ENCODE measurements around the gene B3GNT9.

The B3GNT9 gene

DNA sequence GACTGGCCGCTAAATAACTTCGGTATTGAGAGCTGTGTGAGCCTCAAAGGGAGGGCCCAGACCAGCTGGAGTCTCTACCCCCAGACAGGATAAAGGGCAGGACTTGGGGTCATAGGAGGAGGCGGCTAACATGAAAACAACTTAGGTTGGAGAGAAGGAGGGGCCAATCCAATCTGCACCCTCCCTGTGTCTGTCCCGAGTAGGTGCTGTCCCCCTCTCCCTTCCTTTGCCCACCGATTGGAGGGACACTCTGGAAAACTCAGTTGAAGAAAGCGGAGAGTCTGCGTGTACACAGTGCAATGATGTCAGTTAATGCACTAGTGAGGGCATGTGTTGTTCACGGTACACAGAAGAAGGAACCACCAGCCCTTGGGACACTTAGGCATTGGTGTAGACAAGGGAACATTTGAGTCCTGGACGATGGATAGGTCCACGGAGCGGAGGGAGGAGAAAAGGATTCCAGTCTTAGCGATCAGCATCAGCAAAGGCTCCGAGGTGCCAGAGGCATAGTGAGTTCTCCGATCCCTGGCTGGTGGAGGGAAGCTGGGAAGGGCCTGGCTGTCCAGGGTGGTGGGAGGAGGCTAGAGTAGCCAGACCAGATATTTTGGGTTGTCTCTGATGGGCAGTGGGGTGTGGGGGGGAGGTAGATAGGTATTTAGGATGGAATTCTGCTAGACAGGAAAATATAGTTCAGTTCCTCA lies 20.3 kb upstream of the B3GNT9 start:
- Histone ChIP-seq H3K27ac (peak overlapping the region; percentile 31 to 96 (median 86)), H3K4me3 (peak overlapping the region; percentile 27 to 45 (median 34))

- Histone ChIP-seq H3K4me3 (peak within 1 kb of the TSS; percentile 27 to 45 (median 34)), H3K27ac (peak within 1 kb of the TSS; percentile 31 to 96 (median 86))
Measured at GRCh38 chr16:67170168-67170948, 19.6 kb upstream of the B3GNT9 start, which contains the start of gene NOL3. Gene NOL3 (plus strand): TSS chr16:67170538.

DNA sequence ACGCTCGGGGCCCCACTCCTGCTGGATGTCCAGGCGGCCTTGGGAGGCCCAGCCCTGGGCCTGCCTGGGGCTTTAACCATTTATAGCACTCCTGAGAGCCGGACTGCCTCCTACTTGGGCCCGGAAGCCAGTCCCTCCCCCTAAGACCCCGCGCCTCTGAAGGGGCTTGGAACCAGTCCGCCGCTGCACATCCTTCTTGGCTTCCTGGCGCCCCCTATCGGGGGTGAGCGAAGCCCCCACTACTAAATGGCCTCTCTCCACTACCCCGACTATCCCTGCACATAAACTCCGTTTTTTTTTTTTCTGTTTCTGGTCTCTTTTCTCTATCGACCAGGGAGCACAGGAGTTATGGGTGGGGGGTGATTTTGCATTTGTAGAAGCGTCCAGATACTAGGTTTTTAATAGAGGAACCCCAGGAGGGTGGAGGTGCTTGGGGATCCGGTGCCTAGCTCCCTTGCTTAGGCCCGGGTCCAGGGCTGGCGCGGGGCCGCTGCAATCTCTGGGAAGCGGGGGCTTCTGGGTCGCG lies 18.9 kb upstream of the B3GNT9 start:
- H3K4me3 ChIP-seq: peak overlapping the region; percentile 27 to 45 (median 34)

GRCh38 chr16:67169011-67169451 lies 18.2 kb upstream of the B3GNT9 start:
- Histone ChIP-seq H3K27ac (peak overlapping the region in 6 of 21 experiments; percentile 44 to 90 (median 86)), H3K4me3 (no peak overlapping the region)

More for the DNA sequence above, 18.9 kb upstream of the B3GNT9 start:
- H3K27ac ChIP-seq: peak overlapping the region; percentile 14 to 96 (median 86)

DNA sequence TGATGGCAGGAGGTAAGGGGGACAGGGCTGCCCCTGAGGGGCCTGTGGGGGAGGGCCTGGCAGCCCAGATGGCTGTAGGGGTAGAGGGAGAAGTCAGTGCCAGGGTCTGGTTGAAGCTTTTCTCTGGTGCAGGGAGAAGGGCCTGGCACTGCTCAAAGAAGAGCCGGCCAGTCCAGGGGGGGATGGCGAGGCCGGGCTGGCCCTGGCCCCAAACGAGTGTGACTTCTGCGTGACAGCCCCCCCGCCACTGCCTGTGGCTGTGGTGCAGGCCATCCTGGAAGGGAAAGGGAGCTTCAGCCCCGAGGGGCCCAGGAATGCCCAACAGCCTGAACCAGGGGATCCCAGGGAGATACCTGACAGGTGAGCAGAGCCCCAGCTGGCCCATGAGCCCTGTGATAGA lies 16.8 kb upstream of the B3GNT9 start:
- no peak overlapping the region for H3K4me3 ChIP-seq
- no peak overlapping the region for H3K27ac ChIP-seq

DNA sequence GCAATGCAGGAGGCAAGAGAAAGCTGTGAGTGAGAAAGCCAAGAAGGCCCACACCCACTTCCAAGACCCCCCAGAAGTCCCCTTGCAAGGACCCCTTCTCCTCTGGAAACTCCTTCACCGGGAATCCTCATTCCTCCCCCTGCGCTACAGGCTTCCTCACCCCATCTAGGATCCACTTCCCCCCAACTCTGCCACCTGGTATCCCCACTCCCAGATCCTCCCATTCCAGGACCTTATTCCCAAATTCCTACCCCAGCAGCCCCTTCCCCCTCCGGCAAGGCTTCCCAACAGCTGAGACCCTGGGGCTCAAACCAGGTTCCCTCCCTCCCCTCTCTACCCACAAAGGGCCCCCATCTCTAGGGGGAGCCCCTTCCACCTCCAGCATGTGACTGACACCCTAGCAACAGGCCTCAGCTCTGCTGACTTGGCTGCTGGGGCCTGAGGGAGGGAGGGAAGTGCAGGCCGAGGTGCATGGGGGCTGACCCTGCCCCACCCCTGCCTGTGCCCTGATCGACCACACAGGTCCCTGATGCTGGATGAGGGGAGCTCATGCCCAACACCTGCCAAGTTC lies 15.9 kb upstream of the B3GNT9 start:
- H3K27ac ChIP-seq: no peak overlapping the region
- no peak overlapping the region for H3K4me3 ChIP-seq

DNA sequence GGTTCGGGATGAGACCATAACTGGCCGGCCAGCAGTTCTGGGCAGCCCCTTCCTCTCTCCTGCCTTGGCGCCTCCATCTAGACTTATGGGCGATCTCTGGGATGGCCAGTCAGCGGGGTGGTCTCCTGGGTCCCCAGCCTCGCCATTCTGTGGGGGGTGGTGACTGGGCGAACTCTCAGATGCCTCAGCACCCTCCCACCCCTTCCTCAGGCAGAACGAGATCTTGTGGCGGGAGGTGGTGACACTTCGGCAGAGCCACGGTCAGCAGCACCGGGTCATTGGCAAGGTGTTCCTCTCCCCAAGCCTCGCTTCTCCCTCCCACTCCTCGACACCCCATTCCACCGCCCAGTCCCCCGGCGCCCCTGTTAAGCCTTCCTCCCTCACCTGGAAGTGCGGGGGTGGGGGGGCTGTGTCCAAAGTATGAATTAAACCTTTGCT lies 15.3 kb upstream of the B3GNT9 start:
- H3K4me3 ChIP-seq: no peak overlapping the region

GRCh38 chr16:67165121-67166078 lies 14.6 kb upstream of the B3GNT9 start:
- Histone ChIP-seq H3K4me3 (peak overlapping the region in 1 of 7 experiments; percentile 41), H3K27ac (peak overlapping the region in 5 of 21 experiments; percentile 2 to 67 (median 47))

More for the DNA sequence above, 15.3 kb upstream of the B3GNT9 start:
- H3K27ac ChIP-seq: no peak overlapping the region

GRCh38 chr16:67164599-67165061 lies 13.8 kb upstream of the B3GNT9 start, which contains the start of gene HSF4:
Gene HSF4 (plus strand): TSS chr16:67164745. CDS start chr16:67164812, 67 bp downstream.
- H3K4me3 ChIP-seq: peak within 1 kb of the TSS; percentile 6 to 41 (median 23)
- peak within 1 kb of the TSS in 13 of 21 experiments; percentile 2 to 69 (median 41) for H3K27ac ChIP-seq

- Histone ChIP-seq H3K4me3 (peak overlapping the region; percentile 6 to 41 (median 23)), H3K27ac (peak overlapping the region in 12 of 21 experiments; percentile 2 to 69 (median 40))
Measured at GRCh38 chr16:67163999-67164558, 13.3 kb upstream of the B3GNT9 start.

- Histone ChIP-seq H3K4me3 (peak overlapping the region; percentile 6 to 41 (median 23)), H3K27ac (peak overlapping the region in 12 of 21 experiments; percentile 2 to 69 (median 40))
Measured at GRCh38 chr16:67163164-67163998, 12.6 kb upstream of the B3GNT9 start.

DNA sequence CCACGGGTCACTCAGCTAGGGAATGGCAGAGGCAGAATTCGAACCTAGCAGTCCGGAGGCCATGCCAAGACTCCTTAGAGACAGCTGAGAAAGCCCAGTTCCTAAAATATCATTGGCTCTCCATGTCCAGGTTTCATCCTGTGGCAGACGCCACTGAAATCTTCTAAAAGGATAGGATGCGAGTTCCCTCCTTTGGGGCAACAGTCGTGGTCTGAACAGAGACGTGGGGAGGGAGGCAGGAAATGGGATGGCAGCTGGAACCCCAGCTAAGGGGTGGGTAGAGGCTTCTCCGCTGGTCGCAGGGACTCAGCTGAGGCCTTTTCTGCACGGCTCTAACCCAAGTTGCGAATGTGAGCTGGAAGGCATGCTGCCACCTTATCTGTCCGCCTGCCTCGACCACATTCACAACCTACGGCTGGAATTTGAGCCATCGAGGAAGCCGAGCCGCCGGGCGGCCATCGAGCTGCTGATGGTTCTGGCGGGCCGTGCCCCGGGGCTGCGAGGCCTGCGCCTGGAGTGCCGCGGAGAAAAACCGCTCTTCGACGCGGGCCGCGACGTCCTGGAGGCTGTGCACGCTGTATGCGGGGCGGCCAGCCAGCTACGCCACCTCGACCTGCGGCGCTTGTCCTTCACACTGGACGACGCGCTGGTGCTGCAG lies 11.8 kb upstream of the B3GNT9 start:
- Histone ChIP-seq H3K27ac (peak overlapping the region in 3 of 21 experiments; percentile 2 to 69 (median 40)), H3K4me3 (peak overlapping the region in 5 of 7 experiments; percentile 6 to 41 (median 24))

- H3K27ac ChIP-seq: peak overlapping the region in 1 of 21 experiments; percentile 30
- peak overlapping the region in 5 of 7 experiments; percentile 81 to 97 (median 93) for H3K4me3 ChIP-seq
Measured at GRCh38 chr16:67161595-67162058, 10.8 kb upstream of the B3GNT9 start.

DNA sequence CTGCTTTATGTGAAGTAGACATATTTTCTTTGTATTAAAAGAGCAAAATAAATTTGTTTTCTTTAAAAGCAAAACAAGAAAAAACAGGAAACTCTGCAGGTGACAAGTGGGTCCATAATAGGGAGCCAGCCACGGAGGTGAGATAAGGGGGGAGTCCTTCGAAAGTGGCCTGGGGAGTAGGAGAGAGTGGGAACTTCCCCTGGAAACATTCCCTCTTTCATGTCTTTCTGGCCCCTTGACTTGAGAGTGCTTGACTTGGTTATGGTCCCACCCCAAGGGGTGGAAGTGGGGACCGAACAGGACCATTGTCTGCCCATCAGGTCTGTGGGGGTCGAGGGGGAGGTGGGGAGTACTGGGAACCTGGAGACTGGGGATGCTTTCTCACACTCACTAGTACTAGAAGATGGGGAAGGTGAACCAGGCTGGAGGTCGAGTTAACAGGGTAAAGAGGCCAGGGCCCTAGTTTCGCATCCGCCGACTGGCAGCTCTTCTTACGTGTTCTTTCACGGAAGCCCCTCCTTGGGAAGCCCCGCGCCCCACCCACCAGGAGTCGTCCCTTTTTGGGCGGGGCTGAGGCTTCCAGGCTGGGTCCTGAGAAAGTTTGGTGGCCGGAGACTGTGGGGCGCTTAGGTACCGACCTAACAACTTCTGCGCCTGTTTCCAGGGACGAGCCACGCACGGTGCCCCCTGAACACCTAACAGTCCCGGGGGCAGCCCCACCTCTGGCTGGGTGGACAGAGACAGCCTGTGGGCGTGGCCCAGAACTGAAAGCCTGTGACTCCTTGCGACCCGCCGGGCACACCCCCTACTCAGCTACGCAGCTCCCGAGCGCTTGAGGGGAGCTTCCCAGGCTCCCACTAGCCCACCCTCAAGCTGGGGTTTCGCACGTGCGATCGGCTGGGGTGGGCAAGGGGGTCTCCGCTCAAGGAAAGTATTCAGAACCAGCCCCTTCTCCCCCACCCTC lies 8.1 kb upstream of the B3GNT9 start:
- H3K27ac ChIP-seq: peak overlapping the region; percentile 54 to 97 (median 87)
- peak overlapping the region; percentile 70 to 97 (median 92) for H3K4me3 ChIP-seq

DNA sequence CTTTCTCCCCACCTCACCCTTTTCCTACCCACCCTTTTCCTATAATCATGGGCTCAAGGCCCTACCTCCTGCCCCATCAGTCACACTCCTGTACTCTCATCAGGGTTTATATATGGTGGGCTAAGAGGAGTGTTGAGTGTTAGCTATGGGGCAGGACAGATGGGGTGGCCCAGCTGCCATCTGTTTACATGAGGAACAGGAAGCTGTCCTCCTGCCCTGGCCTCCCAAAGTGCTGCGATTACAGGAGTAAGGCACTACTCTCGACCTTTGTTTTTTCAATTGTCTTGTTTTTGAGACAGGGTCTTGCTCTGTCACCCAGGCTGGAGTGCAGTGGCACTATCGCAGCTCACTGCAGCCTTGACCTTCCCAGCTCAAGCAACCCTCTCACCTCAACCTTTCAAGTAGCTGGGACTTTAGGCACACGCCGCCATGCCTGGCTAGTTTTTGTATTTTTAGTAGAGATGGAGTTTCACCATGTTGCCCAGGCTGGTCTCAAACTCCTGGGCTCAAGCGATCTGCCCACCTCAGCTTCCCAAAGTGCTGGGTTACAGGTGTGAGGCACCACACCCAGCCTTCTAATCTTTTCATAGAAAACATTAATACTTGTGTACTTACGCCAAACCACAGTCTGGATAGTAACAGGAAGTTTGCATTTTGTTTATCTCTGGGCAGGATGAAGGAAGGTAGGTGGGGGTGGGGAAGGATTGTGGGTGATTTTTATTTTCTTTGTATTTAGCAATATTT lies 7.3 kb upstream of the B3GNT9 start:
- H3K4me3 ChIP-seq: peak overlapping the region in 1 of 7 experiments; percentile 92
- peak overlapping the region in 12 of 21 experiments; percentile 11 to 97 (median 88) for H3K27ac ChIP-seq

All from skin epidermis (tissue), 12 donors.